ENCODE measurements around the gene STAT5B.
"Not testable (repeated sequence)": the region's sequence is repeated elsewhere in the genome, so short reads cannot be mapped to it uniquely, and the experiment has no call there.

STAT5B gene

DNA sequence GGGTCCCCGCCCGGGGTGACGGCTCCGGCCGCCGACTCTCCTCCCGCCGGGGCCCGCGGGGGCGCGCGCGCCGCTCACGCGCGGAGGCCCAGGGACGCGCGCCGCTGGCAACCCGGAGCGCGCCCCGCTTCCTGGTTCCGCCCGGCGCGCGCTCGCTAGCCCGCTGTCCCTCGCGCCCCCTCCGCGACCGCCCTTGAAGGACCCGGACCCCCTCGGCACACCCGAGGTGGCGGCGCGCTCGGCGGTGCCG lies at the start of gene STAT5B:
STAT5B (minus strand) TSS at position 33 of the 250 bp plus-strand sequence. CDS start 44,264 bp downstream, outside the sequence.
- DNase-seq (ENCODE audit: low read depth in 1 of 2, low spot score in 1 of 2): peak; percentile 15 to 53

- DNase-seq (ENCODE audit: low read depth in 1 of 2, low spot score in 1 of 2): no peak
Measured at GRCh38 chr17:42325026-42325425, 48.8 kb upstream of the STAT5B start.

DNA sequence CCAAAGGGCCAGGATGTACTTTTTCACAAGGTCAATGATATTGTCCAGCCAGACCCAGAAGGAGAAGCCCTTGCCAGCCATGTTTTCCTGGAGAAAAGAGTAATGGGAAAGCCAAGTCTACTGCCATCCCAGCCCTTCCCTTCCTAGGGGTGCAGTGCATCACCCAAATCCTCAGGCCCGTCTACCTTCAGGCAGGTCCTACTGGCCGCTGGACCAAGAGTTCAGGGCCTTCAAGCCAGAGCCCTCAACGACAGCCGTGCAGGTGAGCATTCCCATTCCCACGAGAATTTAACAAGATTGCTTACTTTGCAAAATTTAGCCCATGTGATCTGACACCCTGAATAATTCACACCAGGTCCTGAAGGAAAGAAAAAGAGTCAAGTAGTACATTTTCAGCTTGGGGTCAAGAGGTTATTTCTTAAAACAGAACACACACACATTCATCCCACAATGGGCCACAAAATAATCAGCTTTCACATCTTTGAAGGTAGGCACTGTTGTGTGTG lies 47.1 kb upstream of the STAT5B start:
- DNase-seq (ENCODE audit: low read depth in 1 of 2, low spot score in 1 of 2): no peak

GRCh38 chr17:42322382-42323267 lies 46.4 kb upstream of the STAT5B start:
- DNase-seq (ENCODE audit: low read depth in 1 of 2, low spot score in 1 of 2): peak; percentile 87 to 92

GRCh38 chr17:42321555-42321954 lies 45.4 kb upstream of the STAT5B start:
- DNase-seq (ENCODE audit: low read depth in 1 of 2, low spot score in 1 of 2): no peak

DNA sequence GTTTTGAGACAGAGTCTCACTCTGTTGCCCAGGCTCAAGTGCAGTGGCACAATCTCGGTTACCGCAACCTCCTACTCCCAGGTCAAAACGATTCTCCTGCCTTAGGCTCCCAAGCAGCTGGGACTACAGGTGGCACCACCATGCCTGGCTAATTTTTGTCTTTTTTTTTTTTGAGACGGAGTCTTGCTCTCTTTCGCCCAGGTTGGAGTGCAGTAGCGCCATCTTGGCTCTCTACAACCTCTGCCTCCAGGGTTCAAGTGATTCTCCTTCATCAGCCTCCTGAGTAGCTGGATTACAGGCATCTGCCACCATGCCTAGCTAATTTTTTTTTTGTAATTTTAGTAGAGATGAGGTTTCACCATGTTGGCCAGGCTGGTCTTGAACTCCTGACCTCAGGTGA lies 41.8 kb upstream of the STAT5B start:
- DNase-seq (ENCODE audit: low read depth in 1 of 2, low spot score in 1 of 2): not testable (repeated sequence)

- no peak for DNase-seq (ENCODE audit: low read depth in 1 of 2, low spot score in 1 of 2)
Measured at GRCh38 chr17:42317266-42317845, 41.2 kb upstream of the STAT5B start.

- no peak for DNase-seq (ENCODE audit: low read depth in 1 of 2, low spot score in 1 of 2)
Measured at GRCh38 chr17:42316755-42317154, 40.6 kb upstream of the STAT5B start.

- DNase-seq (ENCODE audit: low read depth in 1 of 2, low spot score in 1 of 2): no peak
Measured at GRCh38 chr17:42315402-42316156, 39.4 kb upstream of the STAT5B start.

GRCh38 chr17:42313773-42314566 lies 37.8 kb upstream of the STAT5B start:
- no peak for DNase-seq (ENCODE audit: low read depth in 1 of 2, low spot score in 1 of 2)

- no peak for DNase-seq (ENCODE audit: low read depth in 1 of 2, low spot score in 1 of 2)
Measured at GRCh38 chr17:42313389-42313772, 37.2 kb upstream of the STAT5B start.

GRCh38 chr17:42312285-42313130 lies 36.3 kb upstream of the STAT5B start:
- DNase-seq (ENCODE audit: low read depth in 1 of 2, low spot score in 1 of 2): peak; percentile 58 to 65

- no peak for DNase-seq (ENCODE audit: low read depth in 1 of 2, low spot score in 1 of 2)
Measured at GRCh38 chr17:42312035-42312284, 35.8 kb upstream of the STAT5B start.

GRCh38 chr17:42311240-42312034 lies 35.2 kb upstream of the STAT5B start:
- no peak for DNase-seq (ENCODE audit: low read depth in 1 of 2, low spot score in 1 of 2)

- DNase-seq (ENCODE audit: low read depth in 1 of 2, low spot score in 1 of 2): no peak
Measured at GRCh38 chr17:42310787-42311215, 34.6 kb upstream of the STAT5B start.

DNA sequence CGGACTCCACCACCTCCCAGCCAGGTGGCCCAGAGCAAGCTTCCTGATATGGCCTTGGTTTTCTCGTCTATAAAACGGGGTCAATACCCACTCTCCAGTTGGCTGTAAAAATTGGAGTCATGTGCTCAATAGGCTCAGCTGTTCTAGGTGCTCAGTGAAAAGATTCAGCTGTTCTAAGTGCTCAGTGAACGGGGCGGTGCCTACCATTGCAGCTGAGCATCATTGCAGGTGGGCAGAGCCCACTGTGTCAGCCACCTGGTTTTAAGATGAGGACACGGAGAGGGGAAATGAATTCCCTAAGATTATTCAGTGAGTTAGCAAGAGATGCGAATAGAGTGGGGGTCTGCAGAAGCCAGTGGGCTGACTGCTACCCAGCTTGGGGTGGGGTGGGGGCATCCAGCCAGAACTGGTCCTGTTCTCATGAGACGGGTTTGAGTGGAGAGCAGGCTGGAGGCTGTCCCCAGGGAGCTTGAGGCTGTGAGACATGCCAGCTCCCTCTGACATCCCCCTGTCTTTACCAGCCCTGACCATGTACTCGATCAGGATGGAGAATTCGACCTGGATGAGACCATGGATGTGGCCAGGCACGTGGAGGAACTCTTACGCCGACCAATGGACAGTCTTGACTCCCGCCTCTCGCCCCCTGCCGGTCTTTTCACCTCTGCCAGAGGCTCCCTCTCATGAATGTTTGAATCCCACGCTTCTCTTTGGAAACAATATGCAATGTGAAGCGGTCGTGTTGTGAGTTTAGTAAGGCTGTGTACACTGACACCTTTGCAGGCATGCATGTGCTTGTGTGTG lies 34.0 kb upstream of the STAT5B start:
- DNase-seq (ENCODE audit: low read depth in 1 of 2, low spot score in 1 of 2): no peak

DNA sequence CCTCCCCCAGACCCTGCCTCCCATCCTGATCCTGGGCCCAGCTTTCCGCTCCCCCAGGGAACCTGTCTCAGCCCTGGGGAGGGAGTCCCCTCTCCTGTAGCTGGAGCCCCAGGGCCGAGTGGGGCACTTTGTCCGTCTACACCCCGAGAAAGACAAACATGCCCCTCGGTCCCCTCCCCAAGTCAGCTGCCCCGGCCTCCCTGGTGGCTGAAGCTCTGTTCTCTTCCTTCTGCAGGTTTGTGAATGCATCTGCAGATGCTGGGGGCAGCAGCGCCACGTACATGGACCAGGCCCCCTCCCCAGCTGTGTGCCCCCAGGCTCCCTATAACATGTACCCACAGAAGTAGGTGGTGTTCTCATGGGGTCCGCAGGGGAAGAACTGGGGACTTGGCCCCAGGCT lies 33.0 kb upstream of the STAT5B start:
- no peak for DNase-seq (ENCODE audit: low read depth in 1 of 2, low spot score in 1 of 2)

GRCh38 chr17:42308446-42308845 lies 32.3 kb upstream of the STAT5B start:
- no peak for DNase-seq (ENCODE audit: low read depth in 1 of 2, low spot score in 1 of 2)
